Loucy (cell line): Measurements from ENCODE around the gene PRDM2.

Experiments used
- H2AFZ ChIP-seq: fragments of 200-600 bp; sonication (generic); 2 replicates; pipeline ENCODE4 v1.6.0; 2016; ENCODE audit warnings: antibody characterized with exemption, mild to moderate bottlenecking, low read length, moderate library complexity
- H3F3A ChIP-seq: fragments of 200-600 bp; 2 replicates; pipeline ENCODE4 v1.6.0; 2016; ENCODE audit warnings: antibody characterized with exemption, low read depth, mild to moderate bottlenecking
- H3K27me3 ChIP-seq: fragments of 200-600 bp; sonication (generic); 2 replicates; pipeline ENCODE4 v1.6.1; 2014; ENCODE audit warnings: low read length, mild to moderate bottlenecking; ENCODE audit not compliant: insufficient read depth, poor library complexity, severe bottlenecking
- H3K36me3 ChIP-seq: fragments of 200-600 bp; sonication (generic); 2 replicates; pipeline ENCODE4 v1.6.1; 2016; ENCODE audit warnings: low read length; ENCODE audit not compliant: insufficient read depth
- H3K4me1 ChIP-seq: fragments of 200-600 bp; sonication (generic); 2 replicates; pipeline ENCODE4 v1.5.1; 2014; ENCODE audit warnings: low read length, mild to moderate bottlenecking; ENCODE audit not compliant: insufficient read depth, poor library complexity, severe bottlenecking
- H3K4me2 ChIP-seq: fragments of 200-600 bp; sonication (generic); 2 replicates; pipeline ENCODE4 v1.6.0; 2014; ENCODE audit warnings: antibody characterized with exemption, low read length, low read depth, mild to moderate bottlenecking; ENCODE audit not compliant: poor library complexity, severe bottlenecking
- H3K4me3 ChIP-seq: fragments of 200-600 bp; sonication (generic); 2 replicates; pipeline ENCODE4 v1.5.1; 2014; ENCODE audit warnings: low read length, mild to moderate bottlenecking, mixed read lengths; ENCODE audit not compliant: poor library complexity, severe bottlenecking
- H3K79me2 ChIP-seq: fragments of 200-600 bp; sonication (generic); 2 replicates; pipeline ENCODE4 v1.6.1; 2014; ENCODE audit warnings: low read length; ENCODE audit not compliant: insufficient read depth
- H3K9ac ChIP-seq: fragments of 200-600 bp; sonication (generic); 2 replicates; pipeline ENCODE4 v1.6.0; 2014; ENCODE audit warnings: mild to moderate bottlenecking, low read depth, low read length, moderate library complexity; ENCODE audit not compliant: poor library complexity, severe bottlenecking
- H3K9me2 ChIP-seq: fragments of 200-600 bp; sonication (generic); replicated peaks from 2 replicates; pipeline ENCODE4 v1.6.1; 2016; ENCODE audit warnings: low read depth, low read length, mixed read lengths
- H3K9me3 ChIP-seq: fragments of 200-600 bp; sonication (generic); 2 replicates; pipeline ENCODE4 v1.6.1; 2014; ENCODE audit warnings: mild to moderate bottlenecking, antibody characterized with exemption, low read length, low read depth; ENCODE audit not compliant: insufficient read depth
- H4K20me1 ChIP-seq: fragments of 200-600 bp; sonication (generic); 2 replicates; pipeline ENCODE4 v1.6.0; 2014; ENCODE audit warnings: antibody characterized with exemption, low read length, mild to moderate bottlenecking; ENCODE audit not compliant: insufficient read depth, poor library complexity, severe bottlenecking
- EZH2phosphoT487 ChIP-seq: fragments of 200-600 bp; IDR thresholded peaks from 2 replicates; pipeline ENCODE4 v1.6.1; 2018; ENCODE audit warnings: antibody characterized with exemption, mild to moderate bottlenecking, moderate library complexity, borderline replicate concordance
- TF ChIP-seq, protein P1 (sequence below): fragments of 200-600 bp; sonication (generic); conservative IDR thresholded peaks from 2 replicates; pipeline ENCODE4 v1.5.1; 2014; ENCODE audit warnings: mild to moderate bottlenecking, antibody characterized with exemption, low read length

Gene PRDM2

GRCh38 chr1:13860031-13860430 lies 160.0 kb downstream of the PRDM2 start:
- H3K9ac ChIP-seq = no peak overlapping the region
- TF ChIP-seq, protein P1, sequence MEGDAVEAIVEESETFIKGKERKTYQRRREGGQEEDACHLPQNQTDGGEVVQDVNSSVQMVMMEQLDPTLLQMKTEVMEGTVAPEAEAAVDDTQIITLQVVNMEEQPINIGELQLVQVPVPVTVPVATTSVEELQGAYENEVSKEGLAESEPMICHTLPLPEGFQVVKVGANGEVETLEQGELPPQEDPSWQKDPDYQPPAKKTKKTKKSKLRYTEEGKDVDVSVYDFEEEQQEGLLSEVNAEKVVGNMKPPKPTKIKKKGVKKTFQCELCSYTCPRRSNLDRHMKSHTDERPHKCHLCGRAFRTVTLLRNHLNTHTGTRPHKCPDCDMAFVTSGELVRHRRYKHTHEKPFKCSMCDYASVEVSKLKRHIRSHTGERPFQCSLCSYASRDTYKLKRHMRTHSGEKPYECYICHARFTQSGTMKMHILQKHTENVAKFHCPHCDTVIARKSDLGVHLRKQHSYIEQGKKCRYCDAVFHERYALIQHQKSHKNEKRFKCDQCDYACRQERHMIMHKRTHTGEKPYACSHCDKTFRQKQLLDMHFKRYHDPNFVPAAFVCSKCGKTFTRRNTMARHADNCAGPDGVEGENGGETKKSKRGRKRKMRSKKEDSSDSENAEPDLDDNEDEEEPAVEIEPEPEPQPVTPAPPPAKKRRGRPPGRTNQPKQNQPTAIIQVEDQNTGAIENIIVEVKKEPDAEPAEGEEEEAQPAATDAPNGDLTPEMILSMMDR = no peak
- no peak for TF ChIP-seq EZH2phosphoT487
- no peak overlapping the region for H2AFZ ChIP-seq
- H3K9me2 ChIP-seq = no peaks in the 10 kb centered on the region
- H3K27me3 ChIP-seq = no peaks in the 10 kb centered on the region
- H3K4me1 ChIP-seq = no peaks in the 10 kb centered on the region
- H3K4me3 ChIP-seq = no peak overlapping the region
- no peak overlapping the region for H3K4me2 ChIP-seq
- no peaks in the 10 kb centered on the region for H4K20me1 ChIP-seq
- H3F3A ChIP-seq = no peaks in the 10 kb centered on the region
- no peaks in the 10 kb centered on the region for H3K36me3 ChIP-seq
- H3K79me2 ChIP-seq = no peaks in the 10 kb centered on the region
- H3K9me3 ChIP-seq = no peaks in the 10 kb centered on the region; the same call in 1 of the 2 replicates

GRCh38 chr1:13864760-13865159 lies 164.8 kb downstream of the PRDM2 start:
- TF ChIP-seq, protein P1 = no peak
- TF ChIP-seq EZH2phosphoT487 = no peak
- H3K79me2 ChIP-seq = no peaks in the 10 kb centered on the region
- no peak overlapping the region for H3K4me2 ChIP-seq
- no peaks in the 10 kb centered on the region for H3K9me2 ChIP-seq
- H3F3A ChIP-seq = no peaks in the 10 kb centered on the region
- no peak overlapping the region for H2AFZ ChIP-seq
- H3K4me1 ChIP-seq = no peaks in the 10 kb centered on the region
- no peaks in the 10 kb centered on the region for H3K9me3 ChIP-seq
- H3K36me3 ChIP-seq = no peaks in the 10 kb centered on the region
- no peak overlapping the region for H3K9ac ChIP-seq
- no peak overlapping the region for H3K4me3 ChIP-seq
- H3K27me3 ChIP-seq = no peaks in the 10 kb centered on the region
- H4K20me1 ChIP-seq = no peaks in the 10 kb centered on the region

- no peak overlapping the region for H3K4me2 ChIP-seq
- no peak overlapping the region for H3K4me3 ChIP-seq
- no peak overlapping the region for H2AFZ ChIP-seq
- H3K9me2 ChIP-seq = no peaks in the 10 kb centered on the region
- no peaks in the 10 kb centered on the region for H3K36me3 ChIP-seq
- no peaks in the 10 kb centered on the region for H3K79me2 ChIP-seq
- H4K20me1 ChIP-seq = no peaks in the 10 kb centered on the region
- H3K9ac ChIP-seq = no peak overlapping the region
- peaks cover 3% of the 10 kb centered on the region for H3K4me1 ChIP-seq
- TF ChIP-seq, protein P1 = no peak
- no peak for TF ChIP-seq EZH2phosphoT487
- no peaks in the 10 kb centered on the region for H3K27me3 ChIP-seq
- no peaks in the 10 kb centered on the region for H3F3A ChIP-seq
- no peaks in the 10 kb centered on the region for H3K9me3 ChIP-seq
Measured at GRCh38 chr1:13865851-13866250, 165.9 kb downstream of the PRDM2 start.
